GM20000 (cell line): Measurements from ENCODE around the gene CADPS.

Experiments
- DNase-seq: peaks from one replicate; pipeline ENCODE4 v3.0.0; 2012; ENCODE audit warnings: low spot score
- CTCF ChIP-seq: IDR thresholded peaks from 2 replicates; pipeline ENCODE4 v1.5.1; 2012; ENCODE audit warnings: mild to moderate bottlenecking, control low read depth; ENCODE audit errors: extremely low read depth, missing control alignments

CADPS gene

DNA sequence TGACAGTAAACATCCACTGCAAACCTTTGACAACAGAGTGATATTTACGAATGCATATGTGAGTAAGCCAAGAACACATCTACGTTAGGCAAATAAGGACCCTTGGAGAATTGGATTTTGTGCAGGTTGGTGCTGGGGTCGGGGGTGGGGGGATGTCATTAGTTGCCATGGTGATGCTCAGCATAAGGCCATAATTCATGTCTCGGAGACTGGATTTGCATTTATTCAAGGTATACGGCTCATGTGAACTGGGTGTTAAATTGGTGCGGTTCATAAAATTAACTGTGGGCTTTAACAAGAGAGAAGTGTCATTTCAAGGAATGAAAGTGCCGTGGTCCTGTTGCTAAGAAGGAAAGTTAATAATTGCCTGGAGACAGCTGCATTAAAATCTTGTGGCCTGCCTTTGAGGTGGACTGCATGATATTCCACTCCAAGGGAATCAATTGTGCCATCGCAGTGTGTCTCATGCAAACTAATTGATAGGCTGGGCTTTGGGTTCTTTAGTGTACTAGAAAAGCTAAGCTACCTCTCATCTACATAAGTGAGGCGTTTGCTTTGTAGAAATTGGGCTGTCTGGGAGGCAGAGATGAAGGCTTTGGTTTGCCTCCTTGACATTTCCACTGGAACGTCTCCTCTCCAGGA is 273.0 kb downstream of the CADPS start:
- no peak for TF ChIP-seq CTCF
- no peak for DNase-seq

DNA sequence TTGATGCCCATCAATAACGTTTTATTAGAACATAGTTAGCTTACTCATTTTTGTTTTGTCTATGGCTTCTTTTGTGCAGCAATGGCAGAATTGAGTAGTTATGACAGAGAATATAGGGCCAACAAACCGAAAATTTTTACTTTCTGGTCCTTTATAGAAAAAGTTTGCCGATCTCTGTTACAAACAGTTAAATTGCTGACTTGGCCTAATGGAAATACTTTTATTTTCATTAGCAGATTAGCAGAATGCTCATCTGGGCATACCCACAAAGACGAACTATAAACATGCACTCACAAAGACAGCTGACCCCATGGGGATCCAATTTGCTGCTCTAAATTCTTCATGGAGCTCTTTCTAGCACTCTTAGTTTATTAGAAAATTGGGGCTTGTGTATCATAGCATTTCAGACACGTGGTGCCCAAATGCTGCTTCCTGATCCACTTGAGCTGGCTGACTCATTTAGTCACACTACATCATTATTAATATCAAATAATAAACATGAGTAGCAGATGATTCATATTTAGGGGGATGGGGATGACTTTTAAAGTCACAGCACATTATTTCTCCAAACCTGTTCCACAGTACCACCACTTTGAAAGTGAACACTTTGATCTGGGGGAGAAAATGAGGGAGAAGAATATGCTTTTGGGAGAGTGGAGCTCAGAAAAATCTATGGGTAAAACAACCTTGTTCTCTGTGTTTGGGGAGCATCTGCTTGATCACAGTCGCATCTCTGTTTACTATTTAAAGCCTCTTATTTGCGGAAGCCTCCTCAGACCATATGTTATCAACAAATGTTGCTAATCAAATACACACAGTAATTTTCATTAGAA is 273.8 kb downstream of the CADPS start:
- DNase-seq, result no peak
- TF ChIP-seq CTCF, result no peak

DNA sequence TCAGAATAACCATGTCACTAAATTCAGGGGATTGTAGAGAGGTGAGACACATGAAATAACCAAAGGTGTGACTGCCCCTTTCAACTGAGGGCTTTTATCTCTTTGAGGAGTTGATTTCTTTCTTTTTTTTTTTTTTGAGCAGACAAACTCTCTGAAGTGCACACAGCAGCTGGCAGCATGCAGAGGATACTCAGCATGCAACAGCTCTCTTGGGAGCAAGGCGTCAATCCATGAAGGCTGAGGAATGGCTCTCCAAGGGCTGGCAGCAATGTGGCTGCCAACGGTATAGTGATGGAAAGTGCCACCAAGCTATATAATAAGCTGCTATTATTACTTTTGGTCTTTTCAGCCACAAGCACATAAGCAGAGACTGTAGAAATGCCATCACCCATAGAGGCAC is 275.2 kb downstream of the CADPS start:
- DNase-seq, result no peak
- no peak for TF ChIP-seq CTCF

DNA sequence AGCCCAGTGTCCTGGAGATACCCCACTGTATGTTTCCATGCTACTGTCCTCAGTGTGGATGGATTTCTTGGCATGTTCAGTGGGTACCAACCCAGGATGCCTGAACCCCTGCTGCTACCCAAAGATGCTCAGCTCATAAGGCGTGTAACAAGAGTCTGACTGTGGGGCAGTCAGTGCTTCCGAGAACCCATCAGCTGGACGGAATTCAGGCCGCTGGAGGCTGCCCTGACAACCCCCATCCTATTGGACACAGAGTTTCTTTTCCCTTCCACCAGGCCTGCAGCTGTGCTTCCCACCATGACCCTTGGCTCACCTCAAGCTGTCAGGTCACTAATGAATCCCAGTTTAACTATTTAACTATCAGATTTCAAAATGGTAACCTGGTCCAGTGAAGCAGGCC is 277.7 kb downstream of the CADPS start:
- DNase-seq, result no peak

DNA sequence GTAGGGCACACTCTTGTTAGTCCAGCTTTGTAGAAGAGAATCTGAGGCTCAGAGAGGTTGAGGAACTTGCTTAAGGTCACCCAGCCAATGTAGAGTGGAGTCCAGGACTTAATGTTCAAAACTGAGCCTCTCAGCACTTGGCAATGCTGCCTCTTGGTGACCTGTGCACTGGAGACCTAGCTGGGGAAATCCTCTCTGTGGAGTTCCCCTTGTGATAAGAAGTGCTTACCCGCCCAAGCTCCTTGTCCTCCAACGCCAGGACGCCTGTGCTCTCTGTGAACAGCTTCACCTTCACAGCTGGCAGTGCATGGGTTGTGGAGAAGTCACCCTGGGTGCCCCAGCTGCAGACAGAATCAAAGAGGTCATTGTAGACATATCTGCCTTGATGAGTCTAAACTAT is 282.8 kb downstream of the CADPS start:
- TF ChIP-seq CTCF, result no peak
- DNase-seq, result no peak

More for the DNA sequence above, 277.7 kb downstream of the CADPS start:
- no peak for TF ChIP-seq CTCF

- TF ChIP-seq CTCF, result no peak
- DNase-seq, result no peak
Observed at GRCh38 chr3:62589078-62589477, 286.1 kb downstream of the CADPS start.

DNA sequence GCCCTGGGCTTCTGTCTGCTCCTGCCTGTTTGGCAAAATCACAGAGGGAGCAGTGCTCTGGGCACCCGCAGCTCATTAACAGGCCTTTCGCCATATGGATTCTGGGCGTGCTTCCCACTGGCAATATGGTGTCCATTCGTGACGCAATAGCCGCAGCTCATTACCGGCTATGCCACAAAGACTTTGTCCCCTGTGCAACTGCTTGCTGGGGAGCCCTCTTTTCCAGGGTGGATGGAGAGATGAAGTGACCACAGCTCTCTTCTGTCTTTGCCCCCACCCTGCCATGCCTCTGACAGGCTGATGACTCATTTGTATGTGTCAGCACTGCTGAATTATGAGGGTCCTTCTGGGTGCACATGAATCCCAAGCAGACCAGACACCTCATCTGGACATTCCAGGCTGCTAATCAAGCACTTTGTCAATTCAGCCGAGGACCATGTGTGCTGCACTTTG is 287.6 kb downstream of the CADPS start:
- TF ChIP-seq CTCF, result no peak
- no peak for DNase-seq
